Thyroid gland (tissue), 4 donors: Measurements from ENCODE around the gene THOC7. TPM values are rescaled to one million over a fixed set of nuclear protein-coding genes. Genes with fewer than 3 reads are reported as not detected.

ENCODE experiments used
- DNase-seq, 2 donors: peaks; one replicate each; pipeline ENCODE4 v3.0.0-alpha.2; 2019
- H3K27ac ChIP-seq, 3 donors: fragments of 200-600 bp; sonication (generic); 1 replicate in 2 of 3; 2 replicates in 1 of 3; pipeline ENCODE4 v1.5.1; 2016 to 2019; ENCODE audit warnings: mild to moderate bottlenecking in 1 of 3, moderate library complexity in 1 of 3
- H3K27me3 ChIP-seq: fragments of 200-600 bp; sonication (generic); one replicate; pipeline ENCODE4 v1.5.1; 2019
- H3K36me3 ChIP-seq, 2 donors: fragments of 200-600 bp; sonication (generic); one replicate each; pipeline ENCODE4 v1.5.1; 2016 to 2019
- H3K4me1 ChIP-seq, 2 donors: fragments of 200-600 bp; sonication (generic); one replicate each; pipeline ENCODE4 v1.5.1; 2017 to 2019
- H3K4me3 ChIP-seq, 3 donors: fragments of 200-600 bp; sonication (generic); replicated peaks in 1 of 3; 1 replicate in 2 of 3; 2 replicates in 1 of 3; pipeline ENCODE4 v1.5.1; 2016; ENCODE audit warnings: mild to moderate bottlenecking in 1 of 3
- H3K9me3 ChIP-seq: fragments of 200-600 bp; sonication (generic); one replicate; pipeline ENCODE4 v1.5.1; 2017
- POLR2A ChIP-seq, 2 donors: fragments of 450-650 bp; IDR thresholded peaks; one replicate each; pipeline ENCODE4 v1.6.1; 2017; ENCODE audit warnings: antibody characterized with exemption in 2 of 2, mild to moderate bottlenecking in 2 of 2, moderate library complexity in 1 of 2
- WGBS, 2 donors: methylation state at CpG; one replicate each; pipeline ENCODE4 v1.1.5; 2017; 5-methylcytosine and 5-hydroxymethylcytosine counted together
- intact Hi-C: fragments of 100-400 bp; cut with DNase I; formaldehyde crosslinking; loops from one replicate; pipeline ENCODE4 v1.15.1; 2023
- total RNA-seq, 4 donors: library from RNA; depleted of rRNA; stranded (reverse); fragments of >200 nt; gene quantifications; one replicate each; pipeline ENCODE4 v1.2.3, GENCODE V29; 2016
- TF ChIP-seq, protein P1 (sequence below), 6 experiments: fragments of 200-600 bp in 3 of 6; fragments of 450-650 bp in 3 of 6; sonication (generic) in 3 of 6; IDR thresholded peaks; one replicate each; pipeline ENCODE4 v1.5.1; 2016 to 2019; ENCODE audit warnings: antibody characterized with exemption in 6 of 6, mild to moderate bottlenecking in 2 of 6, inconsistent platforms in 1 of 6, moderate library complexity in 1 of 6

The THOC7 gene
- total RNA-seq, 4 donors from 2014 or later, result 39.7 to 80.9 (median 43.1) TPM

DNA sequence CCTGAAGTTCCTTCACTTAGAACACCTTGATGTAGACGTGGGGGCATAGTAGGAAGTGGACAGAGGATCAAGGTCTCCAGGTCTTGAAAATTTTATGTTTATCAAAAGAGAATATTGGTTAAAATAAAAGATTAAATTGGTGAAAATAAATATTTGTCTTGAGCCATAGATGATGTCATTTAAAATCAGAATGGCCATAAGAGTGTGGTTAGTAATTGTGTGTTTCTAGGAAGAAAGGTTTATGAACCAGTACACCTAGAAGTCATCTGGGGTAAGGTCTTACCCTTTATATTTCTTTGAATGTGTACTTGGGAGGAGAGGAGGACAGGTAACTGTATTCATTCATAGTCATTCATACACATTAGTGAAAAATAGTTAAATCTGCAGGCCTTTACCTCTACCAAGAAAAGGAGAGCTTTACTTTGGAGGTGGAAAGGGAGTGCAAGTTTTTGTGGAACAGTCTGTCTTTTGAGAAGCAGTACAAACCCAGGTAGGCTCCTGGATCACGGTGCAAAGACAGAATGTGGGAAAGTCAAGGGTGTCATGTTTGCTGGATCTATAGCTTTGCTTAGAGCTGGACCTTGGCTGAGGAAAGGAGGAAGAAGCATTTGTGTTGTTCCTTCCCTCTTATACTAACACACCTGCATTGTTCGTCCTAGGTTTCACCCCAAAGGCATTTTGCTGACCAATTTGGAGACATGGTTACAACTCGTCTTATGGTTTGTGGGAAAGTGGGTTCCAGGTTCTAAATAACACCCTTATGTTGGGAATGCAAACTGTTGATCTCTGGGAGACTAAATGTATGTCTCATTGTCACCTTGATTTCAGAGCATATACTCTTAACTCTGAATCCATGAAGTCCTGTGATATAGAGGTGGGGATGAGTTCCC, 42.4 kb upstream of the THOC7 start:
- intact Hi-C loops, result no loop called here
- Histone ChIP-seq H3K27me3 (no peaks in the 10 kb centered on the region), H3K4me3 (no peak overlapping the region), H3K36me3 (no peaks in the 10 kb centered on the region), H3K9me3 (no peaks in the 10 kb centered on the region), H3K4me1 (peaks cover 0 to 2% of the 10 kb centered on the region in 2 donors), H3K27ac (no peak overlapping the region)
- TF ChIP-seq POLR2A (IDR thresholded peaks at IDR 0.05), result no peak
- TF ChIP-seq, protein P1, sequence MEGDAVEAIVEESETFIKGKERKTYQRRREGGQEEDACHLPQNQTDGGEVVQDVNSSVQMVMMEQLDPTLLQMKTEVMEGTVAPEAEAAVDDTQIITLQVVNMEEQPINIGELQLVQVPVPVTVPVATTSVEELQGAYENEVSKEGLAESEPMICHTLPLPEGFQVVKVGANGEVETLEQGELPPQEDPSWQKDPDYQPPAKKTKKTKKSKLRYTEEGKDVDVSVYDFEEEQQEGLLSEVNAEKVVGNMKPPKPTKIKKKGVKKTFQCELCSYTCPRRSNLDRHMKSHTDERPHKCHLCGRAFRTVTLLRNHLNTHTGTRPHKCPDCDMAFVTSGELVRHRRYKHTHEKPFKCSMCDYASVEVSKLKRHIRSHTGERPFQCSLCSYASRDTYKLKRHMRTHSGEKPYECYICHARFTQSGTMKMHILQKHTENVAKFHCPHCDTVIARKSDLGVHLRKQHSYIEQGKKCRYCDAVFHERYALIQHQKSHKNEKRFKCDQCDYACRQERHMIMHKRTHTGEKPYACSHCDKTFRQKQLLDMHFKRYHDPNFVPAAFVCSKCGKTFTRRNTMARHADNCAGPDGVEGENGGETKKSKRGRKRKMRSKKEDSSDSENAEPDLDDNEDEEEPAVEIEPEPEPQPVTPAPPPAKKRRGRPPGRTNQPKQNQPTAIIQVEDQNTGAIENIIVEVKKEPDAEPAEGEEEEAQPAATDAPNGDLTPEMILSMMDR (IDR thresholded peaks at IDR 0.05), result no peak
- WGBS, 2 donors, result 95% methylated on average over 4 of the region's 4 CpGs
- DNase-seq, result no peak

GRCh38 chr3:63900459-63900858, 36.9 kb upstream of the THOC7 start:
- intact Hi-C loops, result no loop called here
- no peaks in the 10 kb centered on the region for H3K27me3 ChIP-seq
- H3K36me3 ChIP-seq, result no peaks in the 10 kb centered on the region
- TF ChIP-seq, protein P1 (IDR thresholded peaks at IDR 0.05), result no peak
- no peak for TF ChIP-seq POLR2A (IDR thresholded peaks at IDR 0.05)
- WGBS, 2 donors, result 57 to 66% methylated on average over 2 of the region's 2 CpGs
- no peak for DNase-seq
- no peak overlapping the region for H3K4me3 ChIP-seq
- no peak overlapping the region for H3K27ac ChIP-seq
- no peaks in the 10 kb centered on the region for H3K9me3 ChIP-seq
- H3K4me1 ChIP-seq, result peaks cover 0 to 4% of the 10 kb centered on the region in 2 donors

DNA sequence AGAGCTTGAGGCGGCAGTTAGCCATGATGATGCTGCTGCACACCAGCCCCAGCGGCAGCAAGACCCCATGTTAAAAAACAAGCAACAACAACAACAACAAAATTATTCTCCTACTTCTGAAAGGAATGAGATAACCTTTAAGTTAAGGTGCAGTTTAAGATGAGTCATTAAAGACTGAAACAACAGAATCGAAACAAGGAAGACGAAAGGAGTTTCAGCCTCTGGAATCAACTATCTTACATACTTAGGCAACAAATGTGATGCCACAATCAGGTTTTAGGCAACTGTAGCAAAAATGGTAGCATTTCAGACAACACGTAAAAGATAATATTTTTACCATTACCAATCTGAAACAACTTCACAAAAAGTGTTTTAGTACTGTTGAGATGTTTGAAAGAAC, 36.4 kb upstream of the THOC7 start:
- no peak for DNase-seq
- no peaks in the 10 kb centered on the region for H3K36me3 ChIP-seq
- H3K4me3 ChIP-seq, result no peak overlapping the region
- intact Hi-C loops, result no loop called here
- peaks cover 0 to 9% of the 10 kb centered on the region in 2 donors for H3K4me1 ChIP-seq
- no peaks in the 10 kb centered on the region for H3K9me3 ChIP-seq
- no peaks in the 10 kb centered on the region for H3K27me3 ChIP-seq
- no peak for TF ChIP-seq POLR2A (IDR thresholded peaks at IDR 0.05)
- TF ChIP-seq, protein P1 (IDR thresholded peaks at IDR 0.05), result no peak
- no peak overlapping the region for H3K27ac ChIP-seq
- WGBS, 2 donors, result 92 to 98% methylated on average over 5 of the region's 5 CpGs

DNA sequence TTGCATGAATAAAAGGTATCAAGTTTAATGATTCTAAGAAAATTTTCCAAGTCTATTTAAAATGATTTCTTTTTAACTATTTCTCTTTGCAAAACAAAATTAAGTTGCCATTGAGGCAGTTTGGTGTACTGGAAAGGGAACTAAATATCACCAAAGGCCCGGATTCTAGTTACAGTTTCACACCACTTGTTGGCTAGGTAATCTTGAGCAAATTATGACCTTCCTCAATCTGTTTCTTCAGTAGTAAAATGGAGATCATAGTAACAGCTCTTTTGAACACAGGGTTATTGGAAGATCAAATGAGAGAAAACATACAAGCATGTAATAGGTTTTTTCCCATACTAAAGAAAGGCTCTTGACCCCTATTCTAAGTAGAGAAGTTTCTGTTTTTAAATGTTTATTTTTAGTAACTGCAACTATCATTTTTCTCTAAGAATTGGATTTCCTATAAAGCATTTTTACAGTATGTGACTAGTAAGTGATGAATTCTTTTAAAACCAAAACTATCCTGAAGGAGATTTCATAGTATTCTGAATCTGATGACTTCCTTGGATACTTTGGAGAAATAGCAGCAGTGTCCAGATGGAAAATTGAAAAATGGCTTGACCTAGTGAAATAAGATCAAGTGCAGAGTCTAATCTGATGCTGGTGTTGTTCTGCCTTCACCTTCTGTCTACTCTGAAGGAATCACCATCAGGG, 32.9 kb upstream of the THOC7 start:
- H3K27me3 ChIP-seq, result no peaks in the 10 kb centered on the region
- intact Hi-C loops, result no loop called here
- H3K4me3 ChIP-seq, result no peak overlapping the region
- H3K9me3 ChIP-seq, result no peaks in the 10 kb centered on the region
- no peaks in the 10 kb centered on the region for H3K36me3 ChIP-seq
- TF ChIP-seq, protein P1 (IDR thresholded peaks at IDR 0.05), result no peak
- TF ChIP-seq POLR2A (IDR thresholded peaks at IDR 0.05), result no peak
- H3K27ac ChIP-seq, result no peak overlapping the region
- peaks cover 0 to 29% of the 10 kb centered on the region in 2 donors for H3K4me1 ChIP-seq
- 77 to 84% methylated on average over 1 of the region's 1 CpG for whole genome bisulfite sequencing, 2 donors
- no peak for DNase-seq
